ENCODE data around the gene DMPK. TPM values are rescaled to one million over a fixed set of nuclear protein-coding genes. Genes with fewer than 3 reads are reported as not detected.

DMPK gene
- polyA plus RNA-seq, 5 donors: 43.9 to 89.6 (median 52.9) TPM

- peak; percentile 95 to 97 for DNase-seq
Observed at GRCh38 chr19:45770192-45771101, 11.8 kb downstream of the DMPK start.

- DNase-seq: no peak
Observed at GRCh38 chr19:45769821-45770191, 12.5 kb downstream of the DMPK start.

- peak; percentile 99 to 100 for DNase-seq
Observed at GRCh38 chr19:45768984-45769782, 13.1 kb downstream of the DMPK start, which contains the start of gene SIX5. TSS of gene SIX5 (minus strand) at chr19:45769252. CDS start at chr19:45768844, 408 bp downstream.

GRCh38 chr19:45768655-45768983 lies 13.7 kb downstream of the DMPK start:
- DNase-seq: no peak

- peak; percentile 70 to 78 for DNase-seq
Observed at GRCh38 chr19:45767881-45768654, 14.2 kb downstream of the DMPK start.

GRCh38 chr19:45767410-45767880 lies 14.8 kb downstream of the DMPK start:
- DNase-seq: peak; percentile 82 to 85

GRCh38 chr19:45766869-45767346 lies 15.4 kb downstream of the DMPK start:
- peak in 1 of 2 donors; percentile 69 for DNase-seq

GRCh38 chr19:45766296-45766868 lies 15.9 kb downstream of the DMPK start:
- DNase-seq: no peak

- no peak for DNase-seq
Observed at GRCh38 chr19:45765702-45766295, 16.5 kb downstream of the DMPK start.

GRCh38 chr19:45764945-45765701 lies 17.2 kb downstream of the DMPK start:
- DNase-seq: no peak

GRCh38 chr19:45764475-45764874 lies 17.8 kb downstream of the DMPK start:
- no peak for DNase-seq

GRCh38 chr19:45763691-45764294 lies 18.5 kb downstream of the DMPK start:
- no peak for DNase-seq

- DNase-seq: no peak
Observed at GRCh38 chr19:45762870-45763631, 19.2 kb downstream of the DMPK start.

- no peak for DNase-seq
Observed at GRCh38 chr19:45761714-45762113, 20.6 kb downstream of the DMPK start.

GRCh38 chr19:45758921-45759320 lies 23.4 kb downstream of the DMPK start:
- no peak for DNase-seq

GRCh38 chr19:45757695-45758094 lies 24.6 kb downstream of the DMPK start:
- no peak for DNase-seq

GRCh38 chr19:45754323-45754722 lies 28.0 kb downstream of the DMPK start:
- DNase-seq: no peak

- no peak for DNase-seq
Observed at GRCh38 chr19:45753548-45753947, 28.7 kb downstream of the DMPK start.

GRCh38 chr19:45752639-45753038 lies 29.7 kb downstream of the DMPK start:
- DNase-seq: no peak

Data from right lung (tissue), 5 donors.